PC-9 (cell line): ENCODE results near the gene PARN. TPM values are rescaled to one million over a fixed set of nuclear protein-coding genes. Genes with fewer than 3 reads are reported as not detected.
"Not testable (repeated sequence)": the region's sequence is repeated elsewhere in the genome, so short reads cannot be mapped to it uniquely, and the experiment has no call there.

ENCODE experiments used
- BruUV-seq: library from RNA; stranded (reverse); fragments of 400-500 nt; replicated peaks from 2 replicates; lab custom pipeline; 2021; lab: Mats Ljungman, UMichigan
- CTCF ChIA-PET: fragments of 300-600 bp; sonication (Branson Sonifier 250); formaldehyde crosslinking; loops from one replicate; lab custom pipeline; 2022; ENCODE audit warnings: antibody characterized with exemption; lab: Charles Lee
- POLR2A ChIA-PET: fragments of 300-600 bp; sonication (Branson Sonifier 250); formaldehyde crosslinking; loops from one replicate; lab custom pipeline; 2022; ENCODE audit warnings: antibody characterized with exemption; ENCODE audit not compliant: unreplicated experiment; lab: Charles Lee
- DNase-seq, 2 experiments: peaks; one replicate each; pipeline versions ENCODE4 v3.0.0 to v3.0.0-alpha.2; 2015 to 2022; ENCODE audit warnings: mixed read lengths in 1 of 2
- H2AFZ ChIP-seq: fragments of 200-600 bp; sonication (generic); 2 replicates; pipeline ENCODE4 v1.8.1; 2017; ENCODE audit warnings: antibody characterized with exemption
- H3F3A ChIP-seq: fragments of 200-600 bp; sonication (generic); 2 replicates; pipeline ENCODE4 v1.8.1; 2017; ENCODE audit warnings: antibody characterized with exemption, mild to moderate bottlenecking, low read depth; ENCODE audit not compliant: insufficient read depth
- H3K27ac ChIP-seq: fragments of 200-600 bp; sonication (generic); 2 replicates; pipeline ENCODE4 v1.6.1; 2016; ENCODE audit warnings: mixed run types
- H3K27me3 ChIP-seq: fragments of 200-600 bp; sonication (generic); 2 replicates; pipeline ENCODE4 v1.6.1; 2016; ENCODE audit warnings: low read depth, mixed run types; ENCODE audit not compliant: insufficient read depth
- H3K36me3 ChIP-seq: fragments of 200-600 bp; sonication (generic); 2 replicates; pipeline ENCODE4 v1.6.1; 2016; ENCODE audit warnings: low read depth, mixed run types
- H3K4me1 ChIP-seq: fragments of 200-600 bp; sonication (generic); replicated peaks from 2 replicates; pipeline ENCODE4 v1.6.1; 2016; ENCODE audit warnings: mixed run types; ENCODE audit not compliant: insufficient read depth
- H3K4me2 ChIP-seq: fragments of 200-600 bp; sonication (generic); 2 replicates; pipeline ENCODE4 v1.6.1; 2017; ENCODE audit warnings: mixed run types
- H3K4me3 ChIP-seq: fragments of 200-600 bp; sonication (generic); 2 replicates; pipeline ENCODE4 v1.6.1; 2016; ENCODE audit warnings: mixed run types
- H3K79me2 ChIP-seq: fragments of 200-600 bp; sonication (generic); 2 replicates; pipeline ENCODE4 v1.6.1; 2017; ENCODE audit warnings: low read depth, mixed run types
- H3K9me2 ChIP-seq: fragments of 200-600 bp; sonication (generic); 2 replicates; pipeline ENCODE4 v1.8.1; 2017; ENCODE audit warnings: mild to moderate bottlenecking; ENCODE audit not compliant: insufficient read depth
- H3K9me3 ChIP-seq: fragments of 200-600 bp; sonication (generic); 2 replicates; pipeline ENCODE4 v1.8.1; 2016; ENCODE audit warnings: low read depth; ENCODE audit not compliant: insufficient read depth
- H4K20me1 ChIP-seq: fragments of 200-600 bp; sonication (generic); 2 replicates; pipeline ENCODE4 v1.8.1; 2017; ENCODE audit not compliant: insufficient read depth
- CTCF ChIP-seq: fragments of 200-600 bp; sonication (generic); conservative IDR thresholded peaks from 2 replicates; pipeline ENCODE4 v1.6.1; 2017; ENCODE audit warnings: mixed run types, antibody characterized with exemption, mild to moderate bottlenecking, moderate library complexity
- EZH2 ChIP-seq: fragments of 200-600 bp; sonication (generic); IDR thresholded peaks from 2 replicates; pipeline ENCODE4 v1.8.0; 2017; ENCODE audit warnings: antibody characterized with exemption, low read depth
- intact Hi-C: fragments of 100-400 bp; cut with micrococcal nuclease; formaldehyde crosslinking; loops from one replicate; pipeline ENCODE4 v1.10.0; 2022; ENCODE audit not compliant: unreplicated experiment
- total RNA-seq: library from RNA; stranded (reverse); gene quantifications from 2 replicates; pipeline ENCODE4 v1.2.3, GENCODE V29; 2021

PARN gene
- total RNA-seq, 1 experiment from 2014 or later: 53.0 TPM

GRCh38 chr16:14445937-14446715 is 183.9 kb downstream of the PARN start:
- Histone ChIP-seq H2AFZ (no peak overlapping the region), H3K9me3 (no peaks in the 10 kb centered on the region), H3K4me2 (no peak overlapping the region), H3K4me1 (no peaks in the 10 kb centered on the region), H3K79me2 (no peaks in the 10 kb centered on the region), H3K9me2 (no peaks in the 10 kb centered on the region), H4K20me1 (no peaks in the 10 kb centered on the region), H3K27me3 (no peaks in the 10 kb centered on the region), H3K27ac (no peak overlapping the region), H3K4me3 (no peak overlapping the region), H3F3A (no peaks in the 10 kb centered on the region; the same call in 1 of the 2 replicates), H3K36me3 (0 out of 2 replicates have a peak, but pooled peaks cover 3% of the 10 kb centered on the region)
- ChIA-PET CTCF (no interaction called here), POLR2A (no interaction called here)
- no peak for DNase-seq
- intact Hi-C loops: no loop called here
- no TSS peak for BruUV-seq
- TF ChIP-seq CTCF (no peak), EZH2 (no peak)

GRCh38 chr16:14444979-14445810 is 184.9 kb downstream of the PARN start:
- Histone ChIP-seq H4K20me1 (no peaks in the 10 kb centered on the region), H3K4me2 (no peak overlapping the region), H3K9me2 (no peaks in the 10 kb centered on the region), H3K79me2 (no peaks in the 10 kb centered on the region), H3F3A (no peaks in the 10 kb centered on the region; the same call in 1 of the 2 replicates), H3K4me3 (no peak overlapping the region), H3K4me1 (no peaks in the 10 kb centered on the region), H3K27me3 (no peaks in the 10 kb centered on the region), H3K36me3 (0 out of 2 replicates have a peak, but pooled peaks cover 3% of the 10 kb centered on the region), H3K27ac (no peak overlapping the region), H2AFZ (no peak overlapping the region), H3K9me3 (no peaks in the 10 kb centered on the region)
- intact Hi-C loops: no loop called here
- POLR2A ChIA-PET: no interaction called here
- TF ChIP-seq CTCF: no peak
- TF ChIP-seq EZH2: no peak
- no TSS peak for BruUV-seq
- CTCF ChIA-PET: interaction anchor here (0.6 kb wide), 1 partner anchor 196 kb away, joined by 3 read pairs; no protein-coding TSS in a partner anchor
- DNase-seq: no peak

- H3K9me2 ChIP-seq, intact Hi-C loops, H3K36me3 ChIP-seq, H3K4me1 ChIP-seq, BruUV-seq, H4K20me1 ChIP-seq, H3K9me3 ChIP-seq, H3K4me2 ChIP-seq, H3K27me3 ChIP-seq, H3F3A ChIP-seq, H2AFZ ChIP-seq, H3K27ac ChIP-seq, POLR2A ChIA-PET, CTCF ChIA-PET, H3K79me2 ChIP-seq, DNase-seq, H3K4me3 ChIP-seq: not testable (repeated sequence)
Observed at GRCh38 chr16:14441533-14441932, 188.5 kb downstream of the PARN start.
